ENCODE data around the gene C3orf80. TPM values are rescaled to one million over a fixed set of nuclear protein-coding genes. Genes with fewer than 3 reads are reported as not detected.
A peak's percentile ranks its signal among the peaks of the same experiment; 100 is the strongest.
"Not testable (repeated sequence)": the region's sequence is repeated elsewhere in the genome, so short reads cannot be mapped to it uniquely, and the experiment has no call there.

C3orf80 gene
- total and polyA plus RNA-seq, 3 donors from 2014 or later = 0.63 to 2.8 (median 2.0) TPM

GRCh38 chr3:160226026-160226907, 1.0 kb downstream of the C3orf80 start:
- Histone ChIP-seq H3K4me3 (peak overlapping the region; percentile 54 to 60), H3K27ac (no peak overlapping the region), H3K27me3 (no peaks in the 10 kb centered on the region), H3K9me3 (no peaks in the 10 kb centered on the region), H3K36me3 (ENCODE audit: low read depth, missing control alignments) (no peaks in the 10 kb centered on the region), H3K4me1 (peaks cover 8% of the 10 kb centered on the region)
- peak; percentile 16 for DNase-seq
- 3 to 6% methylated on average over 18 to 53 of the region's 87 CpGs for WGBS, 2 donors
- no peak for TF ChIP-seq POLR2A (IDR thresholded peaks at IDR 0.05)
- TF ChIP-seq, protein P1, sequence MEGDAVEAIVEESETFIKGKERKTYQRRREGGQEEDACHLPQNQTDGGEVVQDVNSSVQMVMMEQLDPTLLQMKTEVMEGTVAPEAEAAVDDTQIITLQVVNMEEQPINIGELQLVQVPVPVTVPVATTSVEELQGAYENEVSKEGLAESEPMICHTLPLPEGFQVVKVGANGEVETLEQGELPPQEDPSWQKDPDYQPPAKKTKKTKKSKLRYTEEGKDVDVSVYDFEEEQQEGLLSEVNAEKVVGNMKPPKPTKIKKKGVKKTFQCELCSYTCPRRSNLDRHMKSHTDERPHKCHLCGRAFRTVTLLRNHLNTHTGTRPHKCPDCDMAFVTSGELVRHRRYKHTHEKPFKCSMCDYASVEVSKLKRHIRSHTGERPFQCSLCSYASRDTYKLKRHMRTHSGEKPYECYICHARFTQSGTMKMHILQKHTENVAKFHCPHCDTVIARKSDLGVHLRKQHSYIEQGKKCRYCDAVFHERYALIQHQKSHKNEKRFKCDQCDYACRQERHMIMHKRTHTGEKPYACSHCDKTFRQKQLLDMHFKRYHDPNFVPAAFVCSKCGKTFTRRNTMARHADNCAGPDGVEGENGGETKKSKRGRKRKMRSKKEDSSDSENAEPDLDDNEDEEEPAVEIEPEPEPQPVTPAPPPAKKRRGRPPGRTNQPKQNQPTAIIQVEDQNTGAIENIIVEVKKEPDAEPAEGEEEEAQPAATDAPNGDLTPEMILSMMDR (IDR thresholded peaks at IDR 0.05) = no peak
- intact Hi-C loops (cut with DNase I; ENCODE audit: low total_unique reads) = no loop called here

DNA sequence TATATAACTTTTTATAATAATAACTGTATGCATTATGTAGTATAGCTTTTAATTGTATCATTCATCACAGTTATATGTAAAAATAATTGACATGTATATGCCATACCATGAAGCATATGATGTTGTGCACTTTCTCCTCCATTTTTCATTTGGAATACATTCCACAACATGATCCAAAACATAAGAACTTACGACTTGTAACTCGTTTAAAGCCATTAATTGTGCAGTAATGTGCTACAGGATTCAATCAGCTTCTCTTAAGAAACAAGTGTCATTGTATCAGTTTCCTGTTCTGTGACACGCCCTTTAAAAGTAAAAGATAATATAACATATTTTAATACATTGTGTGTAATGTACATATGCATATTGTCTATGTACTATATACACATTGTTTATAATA, 2.2 kb downstream of the C3orf80 start:
- TF ChIP-seq, protein P1 (IDR thresholded peaks at IDR 0.05) = no peak
- TF ChIP-seq POLR2A (IDR thresholded peaks at IDR 0.05) = no peak
- no peaks in the 10 kb centered on the region for H3K9me3 ChIP-seq
- intact Hi-C loops (cut with DNase I; ENCODE audit: low total_unique reads) = no loop called here
- no peaks in the 10 kb centered on the region for H3K36me3 ChIP-seq (ENCODE audit: low read depth, missing control alignments)
- H3K4me1 ChIP-seq = peaks cover 8% of the 10 kb centered on the region
- no peaks in the 10 kb centered on the region for H3K27me3 ChIP-seq
- no peak overlapping the region for H3K27ac ChIP-seq
- H3K4me3 ChIP-seq = no peak overlapping the region
- WGBS, 2 donors = 59 to 63% methylated on average over 3 of the region's 3 CpGs
- DNase-seq = no peak

DNA sequence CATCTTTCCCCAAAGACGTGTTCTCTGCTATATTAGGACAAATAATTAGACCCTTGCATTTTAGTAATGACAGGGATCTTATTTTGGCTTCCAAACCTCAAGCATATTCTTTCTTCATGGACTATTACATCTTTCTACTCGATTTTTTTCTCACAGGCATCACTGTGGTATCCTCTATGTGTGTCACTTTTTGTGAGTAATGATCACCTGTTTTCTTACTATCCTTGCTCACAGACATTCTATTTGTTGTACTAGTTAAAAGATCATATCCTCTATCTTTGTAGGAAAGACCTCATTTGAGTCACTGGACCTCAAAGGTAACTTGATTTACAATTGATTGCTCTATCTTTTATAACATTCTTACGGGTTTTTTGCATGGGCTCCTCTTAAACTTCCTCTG, 6.8 kb downstream of the C3orf80 start:
- no peaks in the 10 kb centered on the region for H3K9me3 ChIP-seq
- intact Hi-C loops (cut with DNase I; ENCODE audit: low total_unique reads) = no loop called here
- H3K36me3 ChIP-seq (ENCODE audit: low read depth, missing control alignments) = no peaks in the 10 kb centered on the region
- TF ChIP-seq, protein P1 (IDR thresholded peaks at IDR 0.05) = no peak
- TF ChIP-seq POLR2A (IDR thresholded peaks at IDR 0.05) = no peak
- DNase-seq = no peak
- H3K4me1 ChIP-seq = no peaks in the 10 kb centered on the region
- no peak overlapping the region for H3K27ac ChIP-seq
- no peak overlapping the region for H3K4me3 ChIP-seq
- WGBS, 2 donors = 80 to 87% methylated on average over 3 of the region's 3 CpGs
- H3K27me3 ChIP-seq = no peaks in the 10 kb centered on the region

DNA sequence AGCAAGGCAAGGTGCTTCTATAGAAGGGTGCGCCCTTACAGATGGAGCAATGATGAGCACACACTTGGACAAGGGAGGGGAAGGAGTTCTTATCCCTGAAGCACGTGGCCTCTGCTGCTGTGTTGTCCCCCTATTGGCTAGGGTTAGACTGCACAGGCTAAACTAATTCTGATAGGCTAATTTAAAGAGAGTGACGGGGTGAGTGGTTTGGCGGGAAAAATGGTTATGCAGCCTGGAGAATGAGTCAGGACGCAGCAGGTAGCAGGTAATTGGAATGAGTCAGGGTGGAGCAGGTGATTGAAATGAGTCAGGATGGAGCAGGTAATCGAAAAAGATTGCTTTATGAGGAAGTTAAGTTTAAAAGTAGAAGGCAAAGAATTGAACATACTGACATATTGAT, 15.5 kb downstream of the C3orf80 start:
- 88 to 90% methylated on average over 6 of the region's 6 CpGs for WGBS, 2 donors
- H3K4me1 ChIP-seq; H3K4me3 ChIP-seq; H3K36me3 ChIP-seq (ENCODE audit: low read depth, missing control alignments); H3K27me3 ChIP-seq; H3K9me3 ChIP-seq; H3K27ac ChIP-seq; DNase-seq; intact Hi-C loops (cut with DNase I; ENCODE audit: low total_unique reads): not testable (repeated sequence)

- H3K27ac ChIP-seq = no peak overlapping the region
- 89 to 92% methylated on average over 9 of the region's 9 CpGs for WGBS, 2 donors
- no peak overlapping the region for H3K4me3 ChIP-seq
- no peaks in the 10 kb centered on the region for H3K36me3 ChIP-seq (ENCODE audit: low read depth, missing control alignments)
- no peak for TF ChIP-seq POLR2A (IDR thresholded peaks at IDR 0.05)
- TF ChIP-seq, protein P1 (IDR thresholded peaks at IDR 0.05) = no peak
- H3K27me3 ChIP-seq = no peaks in the 10 kb centered on the region
- intact Hi-C loops (cut with DNase I; ENCODE audit: low total_unique reads) = no loop called here
- DNase-seq = no peak
- H3K4me1 ChIP-seq = no peaks in the 10 kb centered on the region
- no peaks in the 10 kb centered on the region for H3K9me3 ChIP-seq
Measured at GRCh38 chr3:160245261-160245800, 20.1 kb downstream of the C3orf80 start.
